IMR-90 (cell line): ENCODE data around the gene PGS1. TPM values are rescaled to one million over a fixed set of nuclear protein-coding genes. Genes with fewer than 3 reads are reported as not detected.

ENCODE experiments used
- ATAC-seq: fragments of 200-7000 bp; cut with Tn5 transposase; 2 replicates; pipeline ENCODE4 v1.9.1; 2020; ENCODE audit warnings: low read depth, mild to moderate bottlenecking, moderate library complexity
- BruUV-seq: library from RNA; stranded (reverse); fragments of 400-500 nt; replicated peaks from 2 replicates; lab custom pipeline; 2021; lab: Mats Ljungman, UMichigan
- CTCF ChIA-PET: fragments of 300-600 bp; formaldehyde crosslinking; extraction: SDS; loops from one replicate; lab custom pipeline; 2021; ENCODE audit warnings: antibody characterized with exemption; lab: Yijun Ruan, JAX
- POLR2A ChIA-PET: fragments of 300-600 bp; sonication (Branson Sonifier 250); formaldehyde crosslinking; loops from one replicate; lab custom pipeline; 2022; ENCODE audit warnings: antibody characterized with exemption; ENCODE audit not compliant: unreplicated experiment; lab: Charles Lee
- DNase-seq: peaks from one replicate; pipeline ENCODE4 v3.0.0; 2013
- H2AFZ ChIP-seq: replicated peaks from 2 replicates; pipeline ENCODE3; 2013; ENCODE audit warnings: low read length, mild to moderate bottlenecking; ENCODE audit not compliant: poor library complexity
- H2AK5ac ChIP-seq: 2 replicates; pipeline ENCODE4 v1.6.1; 2013; ENCODE audit warnings: low read depth, low read length, inconsistent platforms
- H2AK9ac ChIP-seq: replicated peaks from 2 replicates; pipeline ENCODE3; 2013; ENCODE audit warnings: mild to moderate bottlenecking, low read depth, low read length, moderate library complexity; ENCODE audit not compliant: poor library complexity
- H2BK120ac ChIP-seq: 2 replicates; pipeline ENCODE4 v1.6.1; 2013; ENCODE audit warnings: low read depth, low read length, inconsistent platforms
- H2BK15ac ChIP-seq: 3 replicates; pipeline ENCODE4 v1.6.1; 2013; ENCODE audit warnings: low read depth, low read length, inconsistent platforms
- H2BK20ac ChIP-seq: 2 replicates; pipeline ENCODE4 v1.6.1; 2013; ENCODE audit warnings: low read depth, mild to moderate bottlenecking, inconsistent platforms, low read length, moderate library complexity
- H2BK5ac ChIP-seq: 2 replicates; pipeline ENCODE4 v1.6.1; 2013; ENCODE audit warnings: mild to moderate bottlenecking, low read depth, low read length, inconsistent platforms; ENCODE audit not compliant: poor library complexity, severe bottlenecking
- H3K14ac ChIP-seq: replicated peaks from 2 replicates; pipeline ENCODE4 v1.6.1; 2013; ENCODE audit warnings: low read depth, low read length, inconsistent platforms
- H3K18ac ChIP-seq: 2 replicates; pipeline ENCODE4 v1.6.1; 2013; ENCODE audit warnings: low read depth, low read length, control low read depth
- H3K23ac ChIP-seq: 2 replicates; pipeline ENCODE4 v1.6.1; 2013; ENCODE audit warnings: low read depth, low read length, inconsistent platforms
- H3K27ac ChIP-seq: 2 replicates; pipeline ENCODE4 v1.5.1; 2013; ENCODE audit warnings: mild to moderate bottlenecking, control low read depth, low read length; ENCODE audit not compliant: insufficient read depth
- H3K27me3 ChIP-seq: 2 replicates; pipeline ENCODE4 v1.6.1; 2013; ENCODE audit warnings: low read length; ENCODE audit not compliant: control insufficient read depth, insufficient read depth
- H3K36me3 ChIP-seq: 2 replicates; pipeline ENCODE4 v1.6.1; 2013; ENCODE audit warnings: low read length, mixed read lengths; ENCODE audit not compliant: control insufficient read depth, insufficient read depth
- H3K4ac ChIP-seq: 2 replicates; pipeline ENCODE4 v1.6.1; 2013; ENCODE audit warnings: low read depth, low read length, inconsistent platforms
- H3K4me1 ChIP-seq: 2 replicates; pipeline ENCODE4 v1.6.1; 2013; ENCODE audit warnings: low read length, mixed read lengths; ENCODE audit not compliant: control insufficient read depth, insufficient read depth
- H3K4me2 ChIP-seq: 2 replicates; pipeline ENCODE4 v1.6.1; 2013; ENCODE audit warnings: low read depth, mild to moderate bottlenecking, control low read depth, low read length, moderate library complexity
- H3K4me3 ChIP-seq: 2 replicates; pipeline ENCODE4 v1.5.1; 2013; ENCODE audit warnings: low read depth, mild to moderate bottlenecking, control low read depth, low read length, moderate library complexity; ENCODE audit not compliant: insufficient read depth
- H3K56ac ChIP-seq: 2 replicates; pipeline ENCODE4 v1.6.1; 2013; ENCODE audit warnings: low read length, inconsistent platforms; ENCODE audit not compliant: insufficient read depth; ENCODE audit errors: extremely low read depth
- H3K79me1 ChIP-seq, 2 experiments: 2 replicates each; pipeline ENCODE4 v1.6.1; 2013; ENCODE audit warnings: low read length in 2 of 2, inconsistent platforms in 1 of 2, low read depth in 1 of 2
- H3K9ac ChIP-seq: 2 replicates; pipeline ENCODE4 v1.6.1; 2013; ENCODE audit warnings: low read depth, low read length, control low read depth
- H3K9me1 ChIP-seq: 2 replicates; pipeline ENCODE4 v1.6.1; 2013; ENCODE audit warnings: low read length, inconsistent platforms; ENCODE audit not compliant: insufficient read depth
- H3K9me3 ChIP-seq: 2 replicates; pipeline ENCODE4 v1.6.1; 2013; ENCODE audit warnings: low read length; ENCODE audit not compliant: control insufficient read depth, insufficient read depth
- H4K20me1 ChIP-seq: 2 replicates; pipeline ENCODE4 v1.6.1; 2013; ENCODE audit warnings: low read length, inconsistent platforms; ENCODE audit not compliant: insufficient read depth
- H4K5ac ChIP-seq: 2 replicates; pipeline ENCODE4 v1.6.1; 2013; ENCODE audit warnings: mild to moderate bottlenecking, low read depth, low read length, control low read depth
- H4K8ac ChIP-seq, 2 experiments: 2 replicates each; pipeline ENCODE4 v1.6.1; 2013; ENCODE audit warnings: low read depth in 2 of 2, low read length in 2 of 2, control low read depth in 1 of 2, inconsistent platforms in 1 of 2
- H4K91ac ChIP-seq: 2 replicates; pipeline ENCODE4 v1.6.1; 2013; ENCODE audit warnings: low read depth, low read length, inconsistent platforms; ENCODE audit not compliant: insufficient read depth
- CEBPB ChIP-seq: IDR thresholded peaks from 2 replicates; pipeline ENCODE4 v1.6.1; 2012; ENCODE audit warnings: low read depth, low read length, improper control_type of control experiment
- CHD1 ChIP-seq: IDR thresholded peaks from 2 replicates; pipeline ENCODE4 v1.6.1; 2012; ENCODE audit warnings: low read depth, low read length, improper control_type of control experiment
- FOS ChIP-seq: fragments of 150-350 bp; IDR thresholded peaks from 2 replicates; pipeline ENCODE4 v1.6.1; 2016; ENCODE audit warnings: low read depth, low read length
- MAFK ChIP-seq: IDR thresholded peaks from 2 replicates; pipeline ENCODE4 v1.6.1; 2012; ENCODE audit warnings: low read depth, low read length, improper control_type of control experiment
- NFE2L2 ChIP-seq: fragments of 150-350 bp; IDR thresholded peaks from 2 replicates; pipeline ENCODE4 v1.6.1; 2016; ENCODE audit warnings: low read depth, mild to moderate bottlenecking, low read length
- POLR2A ChIP-seq: IDR thresholded peaks from 2 replicates; pipeline ENCODE4 v1.6.1; 2012; ENCODE audit warnings: mild to moderate bottlenecking, low read depth, low read length
- RAD21 ChIP-seq: IDR thresholded peaks from 2 replicates; pipeline ENCODE4 v1.6.1; 2012; ENCODE audit warnings: low read length, improper control_type of control experiment
- RFX5 ChIP-seq: IDR thresholded peaks from 2 replicates; pipeline ENCODE4 v1.8.0; 2012; ENCODE audit warnings: low read depth, mild to moderate bottlenecking, low read length, moderate library complexity
- WGBS, 2 experiments: methylation state at CpG; one replicate each; pipeline versions ENCODE4 v1.1.5 to v1.1.7; 2013; ENCODE audit warnings: missing lambda C conversion rate in 2 of 2; ENCODE audit not compliant: insufficient read length in 1 of 2; ENCODE audit errors: extremely low coverage in 2 of 2; 5-methylcytosine and 5-hydroxymethylcytosine counted together
- dilution Hi-C: fragments of 300-500 bp; cut with HindIII; formaldehyde crosslinking; loops from one replicate; pipeline ENCODE4 v1.14.3; 2018; ENCODE audit warnings: low sequenced_read_pairs; ENCODE audit not compliant: unreplicated experiment
- in situ Hi-C: fragments of 300-500 bp; cut with MboI; formaldehyde crosslinking; loops from 3 replicates; pipeline ENCODE4 v1.14.3; 2019; ENCODE audit warnings: low sequenced_read_pairs, inconsistent platforms, mixed read lengths
- intact Hi-C: fragments of 100-400 bp; cut with micrococcal nuclease; formaldehyde crosslinking; loops from 2 replicates; pipeline ENCODE4 v1.10.0; 2022
- polyA plus RNA-seq, 3 experiments: library from polyadenylated mRNA; depleted of rRNA; stranded (reverse); fragments of >200 nt; gene quantifications; 2 replicates each; pipeline ENCODE4 v1.2.3, GENCODE V29; 2012; ENCODE audit warnings: low replicate concordance in 1 of 3
- total RNA-seq: library from RNA; depleted of rRNA; stranded (reverse); fragments of >200 nt; gene quantifications from 2 replicates; pipeline ENCODE4 v1.2.3, GENCODE V29; 2012
- TF ChIP-seq, protein P1 (sequence below): fragments of 150-350 bp; IDR thresholded peaks from 2 replicates; pipeline ENCODE4 v1.6.1; 2017; ENCODE audit warnings: mild to moderate bottlenecking, antibody characterized with exemption, low read length, low read depth
- TF ChIP-seq, protein P2 (sequence below): fragments of 150-350 bp; IDR thresholded peaks from 2 replicates; pipeline ENCODE4 v1.6.1; 2016; ENCODE audit warnings: low read depth, mild to moderate bottlenecking, low read length, moderate library complexity, borderline replicate concordance

PGS1 gene
- total and polyA plus RNA-seq, 2 of the 4 experiments (the other 2 are of a cell fraction) = 18.5 to 43.2 TPM

DNA sequence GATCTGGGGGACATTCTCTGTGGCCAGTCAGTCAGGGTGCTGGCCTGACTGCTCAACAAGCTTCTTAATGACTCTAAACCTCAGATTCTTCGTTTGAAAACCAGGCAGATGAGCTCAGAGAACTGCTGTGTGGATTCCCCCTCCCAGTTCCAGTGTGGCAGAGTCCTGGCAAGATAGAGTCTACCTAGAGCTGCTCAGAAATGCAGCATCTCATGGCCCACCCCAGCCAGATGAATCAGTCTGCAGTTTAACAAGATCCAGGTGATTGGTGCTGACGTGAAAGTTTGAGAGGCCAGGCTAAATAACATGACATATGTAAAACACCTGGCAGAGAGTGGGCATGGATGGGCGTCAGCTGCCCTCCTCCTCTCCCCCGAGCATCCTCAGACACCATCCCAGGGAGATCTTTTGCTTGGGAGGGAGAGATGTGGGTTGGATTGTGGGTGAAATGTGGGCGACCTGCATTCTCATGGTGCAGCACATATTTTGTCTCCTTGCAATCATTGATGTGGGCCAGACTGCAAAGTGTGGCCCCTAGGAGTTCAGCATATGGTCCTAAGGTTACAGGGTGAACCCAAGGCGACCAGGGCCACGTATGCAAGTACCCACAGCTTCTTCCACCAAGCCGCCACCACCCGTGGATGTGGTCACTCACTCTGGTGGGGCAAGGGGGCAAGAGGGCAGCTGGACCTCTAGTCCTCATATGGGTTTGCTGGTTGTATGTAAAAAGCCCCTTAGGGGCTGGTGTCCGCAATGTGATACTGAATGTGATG, 38.1 kb upstream of the PGS1 start:
- Histone ChIP-seq H3K27ac (no peak overlapping the region), H3K4me2 (no peak overlapping the region), H2BK20ac (0 out of 2 replicates have a peak overlapping the region, but pooled peaks have one; percentile 32), H3K56ac (no peak overlapping the region), H3K18ac (no peak overlapping the region), H4K8ac (no peak overlapping the region; a peak in 1 of 4 replicates), H3K14ac (no peak overlapping the region), H3K9ac (no peak overlapping the region), H2BK15ac (peak overlapping the region; percentile 36; the same call in 1 of the 3 replicates), H3K4me3 (no peak overlapping the region), H4K91ac (peak overlapping the region; percentile 63), H2AK5ac (peak overlapping the region; percentile 74), H2BK120ac (peak overlapping the region; percentile 53; the same call in 1 of the 2 replicates), H3K79me1 (peaks cover 0 to 13% of the 10 kb centered on the region in 2 experiments; a peak in 1 of 4 replicates), H2BK5ac (no peak overlapping the region), H3K23ac (no peak overlapping the region), H3K9me3 (no peaks in the 10 kb centered on the region), H4K5ac (no peak overlapping the region), H2AK9ac (no peak overlapping the region), H3K4me1 (peaks cover 28% of the 10 kb centered on the region), H3K27me3 (no peaks in the 10 kb centered on the region), H4K20me1 (no peaks in the 10 kb centered on the region; the same call in 1 of the 2 replicates), H3K36me3 (no peaks in the 10 kb centered on the region), H3K4ac (peak overlapping the region; percentile 88), H2AFZ (no peak overlapping the region), H3K9me1 (peaks cover 19% of the 10 kb centered on the region)
- TF ChIP-seq RAD21 (no peak), CEBPB (no peak), RFX5 (no peak), POLR2A (no peak), NFE2L2 (no peak), CHD1 (no peak), MAFK (no peak), FOS (no peak)
- TF ChIP-seq, protein P1, sequence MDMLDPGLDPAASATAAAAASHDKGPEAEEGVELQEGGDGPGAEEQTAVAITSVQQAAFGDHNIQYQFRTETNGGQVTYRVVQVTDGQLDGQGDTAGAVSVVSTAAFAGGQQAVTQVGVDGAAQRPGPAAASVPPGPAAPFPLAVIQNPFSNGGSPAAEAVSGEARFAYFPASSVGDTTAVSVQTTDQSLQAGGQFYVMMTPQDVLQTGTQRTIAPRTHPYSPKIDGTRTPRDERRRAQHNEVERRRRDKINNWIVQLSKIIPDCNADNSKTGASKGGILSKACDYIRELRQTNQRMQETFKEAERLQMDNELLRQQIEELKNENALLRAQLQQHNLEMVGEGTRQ = no peak
- TF ChIP-seq, protein P2, sequence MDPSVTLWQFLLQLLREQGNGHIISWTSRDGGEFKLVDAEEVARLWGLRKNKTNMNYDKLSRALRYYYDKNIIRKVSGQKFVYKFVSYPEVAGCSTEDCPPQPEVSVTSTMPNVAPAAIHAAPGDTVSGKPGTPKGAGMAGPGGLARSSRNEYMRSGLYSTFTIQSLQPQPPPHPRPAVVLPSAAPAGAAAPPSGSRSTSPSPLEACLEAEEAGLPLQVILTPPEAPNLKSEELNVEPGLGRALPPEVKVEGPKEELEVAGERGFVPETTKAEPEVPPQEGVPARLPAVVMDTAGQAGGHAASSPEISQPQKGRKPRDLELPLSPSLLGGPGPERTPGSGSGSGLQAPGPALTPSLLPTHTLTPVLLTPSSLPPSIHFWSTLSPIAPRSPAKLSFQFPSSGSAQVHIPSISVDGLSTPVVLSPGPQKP = no peak
- in situ Hi-C loops = no loop called here
- dilution Hi-C loops = no loop called here
- DNase-seq (no peak), ATAC-seq (no peak)
- intact Hi-C loops = no loop called here
- BruUV-seq = no TSS peak
- POLR2A ChIA-PET = no interaction called here
- 60% methylated on average over 2 of the region's 10 CpGs; no CpG with 5 or more reads in 1 of the 2 experiments for WGBS, 2 experiments
- CTCF ChIA-PET = interaction anchor here (0.7 kb wide), 1 partner anchor 25 kb away, joined by 3 read pairs; no protein-coding TSS in a partner anchor
